Ectodermal cell (in vitro differentiated cells): Measurements from ENCODE around the gene TSPAN3.

Source experiments
- H3K27ac ChIP-seq: 2 replicates; pipeline ENCODE4 v1.7.0; 2013; ENCODE audit warnings: mild to moderate bottlenecking, low read depth, low read length; ENCODE audit not compliant: insufficient read depth, poor library complexity, severe bottlenecking
- H3K27me3 ChIP-seq: 2 replicates; pipeline ENCODE4 v1.7.0; 2013; ENCODE audit warnings: mild to moderate bottlenecking, low read length; ENCODE audit not compliant: insufficient read depth, control insufficient read depth, poor library complexity, severe bottlenecking
- H3K36me3 ChIP-seq: one replicate; pipeline ENCODE4 v1.7.0; 2013; ENCODE audit warnings: low read length; ENCODE audit not compliant: control insufficient read depth, insufficient read depth
- H3K4me1 ChIP-seq: one replicate; pipeline ENCODE4 v1.7.0; 2013; ENCODE audit warnings: low read length; ENCODE audit not compliant: control insufficient read depth, insufficient read depth
- H3K4me3 ChIP-seq: 2 replicates; pipeline ENCODE4 v1.7.0; 2013; ENCODE audit warnings: low read depth, low read length, control low read depth; ENCODE audit not compliant: insufficient read depth
- H3K9me3 ChIP-seq: 2 replicates; pipeline ENCODE4 v1.7.0; 2013; ENCODE audit warnings: mild to moderate bottlenecking, low read length, moderate library complexity; ENCODE audit not compliant: control insufficient read depth
- WGBS, 2 experiments: methylation state at CpG; one replicate each; pipeline ENCODE4 v1.1.7; 2013; ENCODE audit warnings: missing lambda C conversion rate in 2 of 2; 5-methylcytosine and 5-hydroxymethylcytosine counted together

TSPAN3 gene

DNA sequence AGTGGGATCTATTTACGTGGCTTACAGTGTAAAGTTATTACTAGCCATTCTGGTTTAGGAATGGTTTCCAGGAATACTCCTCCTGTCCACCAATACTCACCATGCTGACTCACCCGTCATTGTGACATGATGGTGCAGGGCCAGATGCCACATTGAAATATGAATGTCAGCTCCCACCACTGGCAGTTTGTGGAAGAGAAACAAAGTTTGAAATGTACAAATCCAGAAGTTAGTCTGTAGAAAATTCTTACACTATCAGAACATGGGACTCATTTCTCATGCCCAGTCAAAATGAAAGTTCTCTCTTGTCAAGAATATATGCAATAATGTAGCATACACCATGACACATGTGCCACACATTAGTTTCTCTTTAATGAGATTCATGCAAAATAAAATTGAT, 14.4 kb upstream of the TSPAN3 start:
- Histone ChIP-seq H3K9me3 (no peaks in the 10 kb centered on the region), H3K4me1 (peaks cover 6% of the 10 kb centered on the region), H3K27me3 (no peaks in the 10 kb centered on the region), H3K4me3 (no peak overlapping the region), H3K27ac (no peak overlapping the region), H3K36me3 (no peaks in the 10 kb centered on the region)
- 47 to 50% methylated on average over 2 of the region's 2 CpGs for WGBS, 2 experiments

DNA sequence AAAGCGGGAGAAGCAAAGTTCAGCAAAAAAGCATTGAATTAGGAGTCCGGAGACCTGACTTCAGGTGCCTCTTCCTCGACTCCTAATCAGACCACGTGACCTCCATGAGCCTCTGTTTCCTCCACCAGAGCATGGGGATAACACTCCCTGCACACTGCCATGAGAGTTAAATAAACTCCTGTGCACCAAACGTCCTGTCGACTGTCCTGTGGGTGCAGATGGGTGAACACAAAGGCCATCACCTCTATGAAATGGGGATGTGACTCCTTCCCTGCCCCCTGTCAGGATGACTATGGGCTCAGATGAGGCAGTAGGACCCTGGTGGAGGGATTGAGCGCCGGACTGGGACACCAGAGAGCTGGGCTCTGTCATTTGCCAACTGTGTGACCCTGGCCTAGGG, 13.5 kb upstream of the TSPAN3 start:
- no peaks in the 10 kb centered on the region for H3K9me3 ChIP-seq
- no peak overlapping the region for H3K4me3 ChIP-seq
- no peaks in the 10 kb centered on the region for H3K36me3 ChIP-seq
- H3K27me3 ChIP-seq, result no peaks in the 10 kb centered on the region
- WGBS, 2 experiments, result 96% methylated on average over 8 of the region's 8 CpGs
- peaks cover 6% of the 10 kb centered on the region for H3K4me1 ChIP-seq
- H3K27ac ChIP-seq, result no peak overlapping the region

DNA sequence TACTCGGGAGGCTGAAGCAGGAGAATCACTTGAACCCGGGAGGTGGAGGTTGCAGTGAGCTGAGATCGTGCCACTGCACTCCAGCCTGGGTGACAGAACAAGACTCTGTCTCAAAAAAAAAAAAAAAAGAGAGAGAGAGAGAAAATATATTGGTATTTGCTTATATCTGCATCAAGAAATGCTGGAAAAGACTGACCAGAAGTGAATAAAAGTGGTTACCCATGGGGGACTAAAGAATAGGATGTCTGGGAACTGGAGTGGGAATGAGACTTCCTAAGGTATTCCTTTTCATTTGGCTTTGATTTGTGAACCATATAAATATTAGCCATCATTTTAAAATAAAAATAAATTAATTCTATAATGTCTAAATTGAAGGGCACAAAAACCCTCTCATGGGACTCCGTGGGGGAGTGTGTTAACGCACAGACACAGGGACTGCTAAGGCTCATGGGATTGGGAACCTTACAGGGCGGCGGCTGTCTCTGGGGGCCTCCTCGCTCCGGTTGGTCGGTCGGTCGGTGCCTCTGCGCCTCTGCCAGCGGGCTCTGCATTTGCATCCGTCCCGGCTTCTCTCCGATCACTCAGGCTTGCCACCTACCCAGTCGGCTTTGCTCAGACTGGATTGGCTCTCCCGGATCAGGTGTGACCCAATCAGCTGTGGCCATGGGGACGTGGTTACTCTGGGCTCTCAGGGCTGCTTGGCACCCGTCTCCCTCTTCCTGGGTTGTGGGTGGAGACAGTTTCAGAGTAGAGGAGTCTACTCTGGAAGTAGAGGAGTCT, 12.7 kb upstream of the TSPAN3 start:
- H3K4me3 ChIP-seq, result no peak overlapping the region
- peaks cover 6% of the 10 kb centered on the region for H3K4me1 ChIP-seq
- no peaks in the 10 kb centered on the region for H3K9me3 ChIP-seq
- H3K27me3 ChIP-seq, result no peaks in the 10 kb centered on the region
- no peak overlapping the region for H3K27ac ChIP-seq
- 27 to 29% methylated on average over 21 of the region's 21 CpGs for WGBS, 2 experiments
- H3K36me3 ChIP-seq, result no peaks in the 10 kb centered on the region

- Histone ChIP-seq H3K27me3 (no peaks in the 10 kb centered on the region), H3K4me1 (peaks cover 6% of the 10 kb centered on the region), H3K36me3 (no peaks in the 10 kb centered on the region), H3K27ac (no peak overlapping the region), H3K4me3 (no peak overlapping the region), H3K9me3 (no peaks in the 10 kb centered on the region)
- WGBS, 2 experiments, result 90 to 91% methylated on average over 5 of the region's 5 CpGs
These were observed 11.1 kb upstream of the TSPAN3 start for GRCh38 chr15:77081971-77082370.

DNA sequence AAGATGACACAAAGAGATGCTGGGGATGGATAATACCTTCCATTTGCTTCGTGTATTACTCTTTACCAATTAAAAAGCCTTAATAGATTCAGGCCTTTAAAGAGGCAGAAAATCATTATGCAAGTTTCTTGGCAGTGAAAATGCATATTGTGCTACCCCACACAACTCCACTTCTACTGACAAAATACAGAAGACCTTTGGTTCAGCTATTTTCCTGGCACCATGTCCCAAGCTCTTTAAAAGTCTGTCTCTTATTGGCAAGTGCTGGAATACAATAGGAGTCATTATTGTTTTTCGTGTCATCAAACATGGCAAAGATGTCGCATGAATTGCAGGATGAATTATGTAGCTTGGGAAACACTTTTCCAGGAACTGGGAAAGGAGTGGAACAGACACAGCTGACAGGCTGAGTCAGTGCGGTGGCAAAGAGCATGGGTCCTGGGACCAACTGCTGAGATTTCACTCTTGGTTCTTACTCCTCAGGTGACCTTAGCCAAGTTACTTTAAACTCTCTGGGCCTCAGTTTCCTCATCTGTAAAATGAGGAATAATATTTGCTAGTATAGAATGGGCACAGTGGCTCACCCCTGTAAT, 5.5 kb upstream of the TSPAN3 start:
- Histone ChIP-seq H3K9me3 (no peaks in the 10 kb centered on the region), H3K27ac (no peak overlapping the region), H3K27me3 (no peaks in the 10 kb centered on the region), H3K36me3 (no peaks in the 10 kb centered on the region), H3K4me3 (no peak overlapping the region), H3K4me1 (no peaks in the 10 kb centered on the region)
- 90 to 96% methylated on average over 4 of the region's 4 CpGs for WGBS, 2 experiments

- H3K36me3 ChIP-seq, result no peaks in the 10 kb centered on the region
- 88 to 90% methylated on average over 8 to 9 of the region's 9 CpGs for WGBS, 2 experiments
- no peak overlapping the region for H3K4me3 ChIP-seq
- no peaks in the 10 kb centered on the region for H3K27me3 ChIP-seq
- H3K27ac ChIP-seq, result no peak overlapping the region
- no peaks in the 10 kb centered on the region for H3K4me1 ChIP-seq
- no peaks in the 10 kb centered on the region for H3K9me3 ChIP-seq
These were observed 4.6 kb upstream of the TSPAN3 start for GRCh38 chr15:77075528-77075927.

- no peaks in the 10 kb centered on the region for H3K27me3 ChIP-seq
- H3K27ac ChIP-seq, result no peak overlapping the region
- peaks cover 6% of the 10 kb centered on the region for H3K4me1 ChIP-seq
- H3K4me3 ChIP-seq, result no peak overlapping the region
- H3K36me3 ChIP-seq, result no peaks in the 10 kb centered on the region
- WGBS, 2 experiments, result 91% methylated on average over 2 of the region's 2 CpGs
- no peaks in the 10 kb centered on the region for H3K9me3 ChIP-seq
These were observed 3.4 kb upstream of the TSPAN3 start for GRCh38 chr15:77074350-77074749.

GRCh38 chr15:77071305-77072223, 655 bp upstream of the TSPAN3 start:
- H3K27me3 ChIP-seq, result no peaks in the 10 kb centered on the region
- peaks cover 11% of the 10 kb centered on the region for H3K4me1 ChIP-seq
- WGBS, 2 experiments, result 91% methylated on average over 15 of the region's 15 CpGs
- H3K9me3 ChIP-seq, result no peaks in the 10 kb centered on the region
- H3K27ac ChIP-seq, result no peak overlapping the region
- no peaks in the 10 kb centered on the region for H3K36me3 ChIP-seq
- H3K4me3 ChIP-seq, result no peak overlapping the region

DNA sequence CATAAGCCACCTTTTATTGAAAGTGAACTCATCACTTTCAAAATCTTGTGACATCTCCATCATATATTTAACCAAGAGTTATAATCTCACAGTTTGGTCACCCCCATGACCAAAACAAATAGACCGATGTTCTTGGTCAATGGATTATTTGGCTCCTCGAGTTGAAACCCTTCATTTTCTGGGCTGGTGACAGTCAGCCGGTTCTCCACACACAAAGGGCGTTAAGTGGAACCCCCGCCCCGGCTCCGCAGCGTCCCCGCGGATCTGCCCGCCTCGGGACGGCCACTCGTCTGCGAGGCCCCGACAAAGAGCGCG, 772 bp downstream of the TSPAN3 start:
- no peaks in the 10 kb centered on the region for H3K36me3 ChIP-seq
- H3K4me3 ChIP-seq, result peak overlapping the region; percentile 85
- 1 to 2% methylated on average over 18 of the region's 18 CpGs for WGBS, 2 experiments
- no peaks in the 10 kb centered on the region for H3K27me3 ChIP-seq
- peaks cover 11% of the 10 kb centered on the region for H3K4me1 ChIP-seq
- no peaks in the 10 kb centered on the region for H3K9me3 ChIP-seq
- H3K27ac ChIP-seq, result no peak overlapping the region

- Histone ChIP-seq H3K36me3 (no peaks in the 10 kb centered on the region), H3K4me1 (peaks cover 11% of the 10 kb centered on the region), H3K9me3 (no peaks in the 10 kb centered on the region), H3K27me3 (no peaks in the 10 kb centered on the region), H3K27ac (no peak overlapping the region), H3K4me3 (peak overlapping the region; percentile 85)
- 54 to 58% methylated on average over 10 to 13 of the region's 13 CpGs for WGBS, 2 experiments
These were observed 1.3 kb downstream of the TSPAN3 start for GRCh38 chr15:77069521-77070121.
